Neural cell (in vitro differentiated cells): Measurements from ENCODE around the gene DGKB. TPM values are rescaled to one million over a fixed set of nuclear protein-coding genes. Genes with fewer than 3 reads are reported as not detected.

ENCODE experiments used
- H2AFZ ChIP-seq: fragments of 200-600, 300-800 bp; sonication (generic), shearing (Covaris generic); 2 replicates; pipeline ENCODE4 v1.6.0; 2014; ENCODE audit warnings: low read depth, mild to moderate bottlenecking, antibody characterized with exemption, low read length, moderate library complexity
- H3F3A ChIP-seq: fragments of 200-600 bp; shearing (Covaris generic); 2 replicates; pipeline ENCODE4 v1.6.1; 2016; ENCODE audit warnings: mild to moderate bottlenecking, moderate library complexity, mixed read lengths, antibody characterized with exemption, low read length; ENCODE audit not compliant: insufficient read depth, poor library complexity, severe bottlenecking
- H3K27ac ChIP-seq: fragments of 200-600, 300-800 bp; sonication (generic), shearing (Covaris generic); 2 replicates; pipeline ENCODE4 v1.5.1; 2014; ENCODE audit warnings: mild to moderate bottlenecking, low read length, moderate library complexity
- H3K27me3 ChIP-seq: fragments of 300-800, 200-600 bp; sonication (generic), shearing (Covaris generic); 2 replicates; pipeline ENCODE4 v1.6.0; 2014; ENCODE audit warnings: mild to moderate bottlenecking, low read depth, low read length, moderate library complexity; ENCODE audit not compliant: insufficient read depth
- H3K36me3 ChIP-seq: fragments of 300-800, 200-600 bp; sonication (generic), shearing (Covaris generic); 2 replicates; pipeline ENCODE4 v1.5.1; 2014; ENCODE audit warnings: mild to moderate bottlenecking, antibody characterized with exemption, low read length, moderate library complexity; ENCODE audit not compliant: insufficient read depth
- H3K4me2 ChIP-seq: fragments of 300-800, 200-600 bp; sonication (generic), shearing (Covaris generic); 2 replicates; pipeline ENCODE4 v1.6.0; 2014; ENCODE audit warnings: mild to moderate bottlenecking, low read length
- H3K4me3 ChIP-seq: fragments of 300-800, 200-600 bp; sonication (generic), shearing (Covaris generic); 2 replicates; pipeline ENCODE4 v1.5.1; 2014; ENCODE audit warnings: mild to moderate bottlenecking, low read length, moderate library complexity
- H3K79me2 ChIP-seq: fragments of 200-600 bp; shearing (Covaris generic); replicated peaks from 2 replicates; pipeline ENCODE4 v1.6.0; 2014; ENCODE audit warnings: mild to moderate bottlenecking, low read length, moderate library complexity; ENCODE audit not compliant: insufficient read depth
- H3K9ac ChIP-seq: fragments of 300-800, 200-600 bp; sonication (generic), shearing (Covaris generic); 2 replicates; pipeline ENCODE4 v1.6.1; 2016; ENCODE audit warnings: mild to moderate bottlenecking, low read length, mixed read lengths
- H3K9me2 ChIP-seq: fragments of 200-600 bp; shearing (Covaris generic); 2 replicates; pipeline ENCODE4 v1.6.1; 2016; ENCODE audit warnings: mild to moderate bottlenecking, low read length, mixed read lengths; ENCODE audit not compliant: insufficient read depth
- H3K9me3 ChIP-seq: fragments of 200-600, 300-800 bp; sonication (generic), shearing (Covaris generic); 2 replicates; pipeline ENCODE4 v1.6.1; 2016; ENCODE audit warnings: mild to moderate bottlenecking, mixed run types, low read length, moderate library complexity, mixed read lengths
- H4K20me1 ChIP-seq: fragments of 200-600 bp; shearing (Covaris generic); 2 replicates; pipeline ENCODE4 v1.6.1; 2016; ENCODE audit warnings: mild to moderate bottlenecking, mixed run types; ENCODE audit not compliant: insufficient read depth
- CTCF ChIP-seq: fragments of 450-650 bp; IDR thresholded peaks from 2 replicates; pipeline ENCODE4 v1.5.1; 2014; ENCODE audit warnings: antibody characterized with exemption, mild to moderate bottlenecking, moderate library complexity; ENCODE audit not compliant: poor library complexity, severe bottlenecking
- EP300 ChIP-seq: fragments of 450-650 bp; conservative IDR thresholded peaks from 2 replicates; pipeline ENCODE4 v1.6.1; 2014; ENCODE audit warnings: antibody characterized with exemption, mild to moderate bottlenecking, moderate library complexity; ENCODE audit not compliant: poor library complexity, severe bottlenecking
- EZH2 ChIP-seq: fragments of 200-600, 300-800 bp; shearing (Covaris generic), sonication (generic); IDR thresholded peaks from 2 replicates; pipeline ENCODE4 v1.6.1; 2014; ENCODE audit warnings: antibody characterized with exemption, low read length, borderline replicate concordance, mild to moderate bottlenecking; ENCODE audit not compliant: insufficient read depth, poor library complexity, severe bottlenecking
- MXI1 ChIP-seq: fragments of 450-650 bp; conservative IDR thresholded peaks from 2 replicates; pipeline ENCODE4 v1.6.1; 2014; ENCODE audit warnings: antibody characterized with exemption, mild to moderate bottlenecking; ENCODE audit not compliant: poor library complexity, severe bottlenecking
- POLR2AphosphoS5 ChIP-seq: IDR thresholded peaks from 2 replicates; pipeline ENCODE4 v1.6.1; 2012
- RAD21 ChIP-seq: fragments of 450-650 bp; conservative IDR thresholded peaks from 2 replicates; pipeline ENCODE4 v1.6.1; 2014; ENCODE audit warnings: antibody characterized with exemption, mild to moderate bottlenecking, moderate library complexity
- REST ChIP-seq: IDR thresholded peaks from 2 replicates; pipeline ENCODE4 v1.6.1; 2012; ENCODE audit warnings: borderline replicate concordance
- SMC3 ChIP-seq: fragments of 450-650 bp; conservative IDR thresholded peaks from 2 replicates; pipeline ENCODE4 v1.6.1; 2014; ENCODE audit warnings: antibody characterized with exemption, mild to moderate bottlenecking, moderate library complexity; ENCODE audit not compliant: poor library complexity
- TAF1 ChIP-seq: IDR thresholded peaks from 2 replicates; pipeline ENCODE4 v1.6.1; 2012; ENCODE audit warnings: low read depth
- polyA plus RNA-seq: library from polyadenylated mRNA; depleted of rRNA; stranded (reverse); fragments of >200 nt; gene quantifications from 2 replicates; pipeline ENCODE4 v1.2.3, GENCODE V29; 2014

DGKB gene
- polyA plus RNA-seq, 1 donor from 2014 or later: 0.20 TPM

- Histone ChIP-seq H2AFZ (no peak overlapping the region), H3K9me2 (no peaks in the 10 kb centered on the region), H3K9ac (no peak overlapping the region), H3K27me3 (no peaks in the 10 kb centered on the region), H3K4me3 (no peak overlapping the region), H3K79me2 (no peaks in the 10 kb centered on the region), H3K36me3 (no peaks in the 10 kb centered on the region), H4K20me1 (no peaks in the 10 kb centered on the region), H3F3A (peaks cover 3% of the 10 kb centered on the region), H3K9me3 (no peaks in the 10 kb centered on the region), H3K27ac (peak overlapping the region; percentile 7), H3K4me2 (no peak overlapping the region)
- peak; percentile 23 for TF ChIP-seq MXI1
- TF ChIP-seq EZH2: no peak
- no peak for TF ChIP-seq RAD21
- TF ChIP-seq POLR2AphosphoS5: peak; percentile 99
- TF ChIP-seq SMC3: no peak
- no peak for TF ChIP-seq CTCF
- peak; percentile 96 for TF ChIP-seq EP300
- TF ChIP-seq TAF1: no peak
- peak; percentile 99 for TF ChIP-seq REST
These were observed 513.4 kb downstream of the DGKB start for GRCh38 chr7:14389181-14389591.

GRCh38 chr7:14385074-14385473 is 517.5 kb downstream of the DGKB start:
- peaks cover 3% of the 10 kb centered on the region for H3F3A ChIP-seq
- H3K4me2 ChIP-seq: no peak overlapping the region
- H3K79me2 ChIP-seq: no peaks in the 10 kb centered on the region
- H4K20me1 ChIP-seq: no peaks in the 10 kb centered on the region
- H3K4me3 ChIP-seq: no peak overlapping the region
- no peaks in the 10 kb centered on the region for H3K9me3 ChIP-seq
- no peaks in the 10 kb centered on the region for H3K27me3 ChIP-seq
- no peak overlapping the region for H2AFZ ChIP-seq
- H3K9me2 ChIP-seq: no peaks in the 10 kb centered on the region
- H3K36me3 ChIP-seq: no peaks in the 10 kb centered on the region
- no peak overlapping the region for H3K27ac ChIP-seq
- TF ChIP-seq EP300 (no peak), MXI1 (no peak), REST (no peak), RAD21 (no peak), TAF1 (no peak), EZH2 (no peak), SMC3 (no peak), CTCF (no peak), POLR2AphosphoS5 (no peak)
- H3K9ac ChIP-seq: no peak overlapping the region
